GM03348 (cell line): ENCODE data around the gene ZG16.
A peak's percentile ranks its signal among the peaks of the same experiment; 100 is the strongest.
"Not testable (repeated sequence)": the region's sequence is repeated elsewhere in the genome, so short reads cannot be mapped to it uniquely, and the experiment has no call there.

ENCODE experiments used
- DNase-seq: peaks from one replicate; pipeline ENCODE4 v3.0.0; 2012; ENCODE audit warnings: low spot score

The ZG16 gene, protein sequence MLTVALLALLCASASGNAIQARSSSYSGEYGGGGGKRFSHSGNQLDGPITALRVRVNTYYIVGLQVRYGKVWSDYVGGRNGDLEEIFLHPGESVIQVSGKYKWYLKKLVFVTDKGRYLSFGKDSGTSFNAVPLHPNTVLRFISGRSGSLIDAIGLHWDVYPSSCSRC

GRCh38 chr16:29777576-29778350 is at the start of gene ZG16:
ZG16 (plus strand) TSS chr16:29778256; CDS start chr16:29779267, 1,011 bp downstream.
- no peak for DNase-seq

- DNase-seq = peak; percentile 65
These were observed 48.9 kb upstream of the ZG16 start for GRCh38 chr16:29729116-29729521.

- DNase-seq = no peak
These were observed 47.4 kb upstream of the ZG16 start for GRCh38 chr16:29730649-29731048.

DNA sequence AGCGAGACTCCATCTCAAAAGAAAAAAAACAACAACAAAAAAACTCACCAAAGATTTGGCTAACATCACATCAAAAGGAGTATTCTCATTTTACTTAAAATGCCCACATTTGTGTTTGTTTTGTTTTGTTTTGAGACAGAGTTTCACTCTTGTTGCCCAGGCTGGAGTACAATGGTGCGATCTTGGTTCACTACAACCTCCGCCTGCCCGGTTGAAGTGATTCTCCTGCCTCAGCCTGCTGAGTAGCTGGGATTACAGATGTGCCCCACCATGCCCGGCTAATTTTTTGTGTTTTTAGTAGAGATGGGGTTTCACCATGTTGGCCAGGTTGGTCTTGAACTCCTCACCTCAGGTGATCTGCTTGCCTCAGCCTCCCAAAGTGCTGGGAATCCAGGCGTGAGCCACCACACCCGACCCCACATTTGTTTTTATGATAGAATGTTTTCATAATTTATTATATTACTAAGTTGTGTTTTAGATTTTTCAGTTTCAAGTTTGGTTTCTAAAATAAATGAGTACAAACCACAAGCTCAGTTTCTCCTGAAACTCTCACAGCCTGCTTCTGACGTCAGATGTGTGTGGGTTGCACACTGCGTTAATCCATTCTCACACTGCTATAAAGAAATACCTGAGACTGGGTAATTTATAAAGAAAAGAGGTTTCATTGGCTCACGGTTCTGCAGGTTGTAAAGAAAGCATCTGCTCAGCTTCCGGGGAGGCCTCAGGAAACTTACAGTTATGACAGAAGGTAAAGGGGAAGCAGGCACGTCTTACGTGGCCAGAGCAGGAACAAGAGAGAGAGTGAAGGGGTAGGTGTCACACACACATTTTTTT is 46.1 kb upstream of the ZG16 start:
- not testable (repeated sequence) for DNase-seq

DNA sequence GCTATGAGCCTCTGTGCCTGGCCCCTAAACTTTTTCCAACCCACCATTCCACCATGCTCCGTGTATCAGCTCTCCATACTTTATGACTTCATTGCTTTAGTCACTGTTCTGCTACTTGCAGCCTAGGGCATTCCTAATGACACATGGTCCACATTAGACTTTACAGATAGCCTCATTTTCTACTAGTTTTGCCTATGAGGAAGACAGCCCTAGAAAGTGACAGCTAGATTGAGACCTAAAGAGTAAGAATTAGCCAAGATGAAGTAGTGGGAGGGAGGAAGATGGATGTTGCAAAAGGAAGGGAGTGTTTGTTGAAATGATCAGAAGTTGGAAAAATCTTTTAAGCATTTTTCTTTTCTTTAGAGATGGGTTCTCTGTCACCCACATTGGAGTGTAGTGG is 43.3 kb upstream of the ZG16 start:
- no peak for DNase-seq

- DNase-seq = no peak
These were observed 41.9 kb upstream of the ZG16 start for GRCh38 chr16:29736112-29736511.

GRCh38 chr16:29736764-29737163 is 41.3 kb upstream of the ZG16 start:
- DNase-seq = no peak

GRCh38 chr16:29737713-29738112 is 40.3 kb upstream of the ZG16 start:
- DNase-seq = no peak

GRCh38 chr16:29738514-29738913 is 39.5 kb upstream of the ZG16 start:
- DNase-seq = no peak

DNA sequence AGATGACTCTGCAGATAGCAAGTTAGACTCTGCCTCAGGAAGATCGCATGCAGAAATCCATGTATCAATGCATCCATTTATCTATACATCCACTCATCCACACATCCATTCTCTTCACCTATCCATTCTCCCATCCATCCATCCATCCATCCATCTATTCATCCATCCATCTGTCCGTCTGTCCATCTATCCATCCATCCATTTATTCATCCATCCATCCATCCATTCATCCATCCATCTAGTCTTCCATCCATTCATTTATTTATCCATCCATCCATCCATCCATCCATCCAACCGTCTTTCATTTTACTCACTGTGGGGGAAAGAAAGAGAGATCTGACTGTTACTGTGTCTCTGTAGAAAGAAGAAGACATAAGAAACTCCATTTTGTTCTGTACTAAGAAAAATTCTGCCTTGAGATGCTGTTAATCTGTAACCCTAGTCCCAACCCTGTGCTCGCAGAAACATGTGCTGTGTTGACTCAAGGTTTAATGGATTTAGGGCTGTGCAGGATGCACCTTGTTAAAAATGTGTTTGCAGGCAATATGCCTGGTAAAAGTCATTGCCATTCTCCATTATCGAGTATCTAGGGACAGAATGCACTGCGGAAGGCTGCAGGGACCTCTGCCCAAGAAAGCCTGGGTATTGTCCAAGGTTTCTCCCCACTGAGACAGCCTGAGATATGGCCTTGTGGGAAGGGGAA is 38.0 kb upstream of the ZG16 start:
- not testable (repeated sequence) for DNase-seq

DNA sequence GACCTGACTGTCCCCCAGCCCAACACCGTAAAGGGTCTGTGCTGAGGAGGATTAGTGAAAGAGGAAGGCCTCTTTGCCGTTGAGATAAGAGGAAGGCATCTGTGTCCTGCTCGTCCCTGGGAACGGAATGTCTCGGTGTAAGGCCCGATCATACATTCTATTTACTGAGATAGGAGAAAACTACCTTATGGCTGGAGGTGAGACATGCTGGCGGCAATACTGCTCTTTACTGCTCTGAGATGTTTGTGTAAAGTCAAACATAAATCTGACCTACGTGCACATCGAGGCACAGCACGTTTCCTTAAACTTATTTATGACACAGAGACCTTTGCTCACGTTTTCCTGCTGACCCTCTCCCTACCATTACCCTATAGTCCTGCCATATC is 37.4 kb upstream of the ZG16 start:
- DNase-seq = not testable (repeated sequence)

DNA sequence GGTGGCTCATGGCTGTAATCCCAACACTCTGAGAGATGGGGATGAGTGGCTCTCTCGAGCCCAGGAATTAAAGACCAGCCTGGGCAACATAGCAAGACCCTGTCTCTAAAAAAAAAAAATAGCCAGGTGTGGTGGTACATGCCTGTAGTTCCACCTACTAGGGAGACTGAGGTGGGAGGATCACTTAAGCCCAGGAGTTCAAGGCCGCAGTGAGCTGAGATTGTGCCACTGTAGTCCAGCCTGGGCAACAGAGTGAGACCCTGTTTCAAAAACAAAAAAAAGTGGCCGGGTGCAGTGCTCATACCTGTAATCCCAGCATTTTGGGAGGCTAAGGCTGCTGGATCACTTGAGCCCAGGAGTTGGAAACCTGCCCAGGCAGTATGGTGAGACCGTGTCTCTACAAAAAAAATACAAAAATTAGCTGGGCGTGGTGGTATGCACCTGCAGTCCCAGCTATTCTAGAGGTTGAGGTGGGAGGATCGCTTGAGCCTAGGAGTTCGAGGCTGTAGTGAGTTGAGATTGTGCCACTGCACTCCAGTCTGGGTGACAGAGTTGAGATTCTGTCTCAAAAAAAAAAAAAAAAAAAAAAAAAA is 35.3 kb upstream of the ZG16 start:
- DNase-seq = no peak

GRCh38 chr16:29743475-29743826 is 34.6 kb upstream of the ZG16 start:
- no peak for DNase-seq

- no peak for DNase-seq
These were observed 34.1 kb upstream of the ZG16 start for GRCh38 chr16:29743827-29744531.

- DNase-seq = no peak
These were observed 33.4 kb upstream of the ZG16 start for GRCh38 chr16:29744541-29745101.

DNA sequence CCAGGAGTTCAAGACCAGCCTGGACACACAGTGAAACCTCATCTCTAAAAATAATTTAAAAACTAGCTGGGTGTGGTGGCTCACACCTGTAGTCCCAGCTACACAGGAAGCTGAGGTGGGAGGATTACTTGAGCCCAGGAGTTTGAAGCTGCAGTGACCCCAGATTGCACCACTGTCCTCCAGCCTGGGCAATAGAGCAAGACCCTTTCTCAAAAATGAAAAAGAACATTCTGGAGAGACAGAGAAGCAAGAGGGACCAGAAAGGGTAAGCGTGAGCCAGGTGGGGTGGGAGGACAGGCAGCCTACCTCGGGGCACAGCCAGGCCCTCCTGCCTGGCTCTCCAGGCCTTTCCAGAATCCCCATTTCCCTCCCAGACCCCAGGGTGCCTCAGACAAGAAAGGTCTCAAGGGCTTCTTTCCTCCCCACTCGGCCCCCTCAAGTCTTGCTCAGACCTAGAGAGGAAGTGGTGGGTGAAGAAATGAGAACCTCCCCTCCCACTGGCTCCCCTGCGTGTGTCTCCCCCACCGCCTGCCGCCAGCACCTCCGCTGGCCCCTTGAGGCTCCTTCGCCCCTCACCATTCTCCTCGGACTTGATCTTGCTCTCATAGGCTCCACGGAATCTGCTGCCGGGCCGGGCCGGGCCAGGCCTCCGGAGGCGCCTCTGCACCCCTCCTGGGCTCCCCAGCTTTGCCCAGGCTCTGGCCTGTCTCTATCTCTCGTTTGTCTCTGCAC is 32.8 kb upstream of the ZG16 start:
- no peak for DNase-seq

- no peak for DNase-seq
These were observed 32.2 kb upstream of the ZG16 start, which contains the start of gene C16orf54 for GRCh38 chr16:29745853-29746345. C16orf54 (minus strand) TSS chr16:29745990; CDS start chr16:29744951, 1,039 bp downstream.

- not testable (repeated sequence) for DNase-seq
These were observed 31.5 kb upstream of the ZG16 start for GRCh38 chr16:29746518-29746917.

- DNase-seq = no peak
These were observed 29.9 kb upstream of the ZG16 start for GRCh38 chr16:29747947-29748759.
